HK-2 (cell line): ENCODE measurements around the gene MEST.
A peak's percentile ranks its signal among the peaks of the same experiment; 100 is the strongest.

Experiments used
- DNase-seq: peaks from one replicate; pipeline ENCODE4 v3.0.0-alpha.2; 2018; ENCODE audit not compliant: unreplicated experiment

MEST gene

DNA sequence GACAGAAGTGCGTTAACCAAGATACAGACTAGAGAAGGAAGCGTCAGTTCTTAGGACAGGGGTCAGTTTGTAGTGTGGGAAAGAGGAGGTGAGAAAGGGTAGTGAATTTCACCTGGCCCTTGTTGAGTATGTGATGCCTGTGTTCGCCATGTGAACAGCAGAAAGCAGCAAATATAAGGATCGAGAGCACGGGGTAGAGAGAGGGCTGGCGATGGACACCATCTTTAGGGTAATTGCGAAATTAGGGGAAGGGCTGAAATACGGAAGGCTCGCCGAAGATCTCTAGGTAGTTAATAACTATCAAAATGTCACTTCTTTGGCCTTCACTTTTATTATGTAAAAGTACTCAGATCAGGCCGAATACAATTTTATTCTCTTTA lies 6.2 kb upstream of the MEST start:
- no peak for DNase-seq

DNA sequence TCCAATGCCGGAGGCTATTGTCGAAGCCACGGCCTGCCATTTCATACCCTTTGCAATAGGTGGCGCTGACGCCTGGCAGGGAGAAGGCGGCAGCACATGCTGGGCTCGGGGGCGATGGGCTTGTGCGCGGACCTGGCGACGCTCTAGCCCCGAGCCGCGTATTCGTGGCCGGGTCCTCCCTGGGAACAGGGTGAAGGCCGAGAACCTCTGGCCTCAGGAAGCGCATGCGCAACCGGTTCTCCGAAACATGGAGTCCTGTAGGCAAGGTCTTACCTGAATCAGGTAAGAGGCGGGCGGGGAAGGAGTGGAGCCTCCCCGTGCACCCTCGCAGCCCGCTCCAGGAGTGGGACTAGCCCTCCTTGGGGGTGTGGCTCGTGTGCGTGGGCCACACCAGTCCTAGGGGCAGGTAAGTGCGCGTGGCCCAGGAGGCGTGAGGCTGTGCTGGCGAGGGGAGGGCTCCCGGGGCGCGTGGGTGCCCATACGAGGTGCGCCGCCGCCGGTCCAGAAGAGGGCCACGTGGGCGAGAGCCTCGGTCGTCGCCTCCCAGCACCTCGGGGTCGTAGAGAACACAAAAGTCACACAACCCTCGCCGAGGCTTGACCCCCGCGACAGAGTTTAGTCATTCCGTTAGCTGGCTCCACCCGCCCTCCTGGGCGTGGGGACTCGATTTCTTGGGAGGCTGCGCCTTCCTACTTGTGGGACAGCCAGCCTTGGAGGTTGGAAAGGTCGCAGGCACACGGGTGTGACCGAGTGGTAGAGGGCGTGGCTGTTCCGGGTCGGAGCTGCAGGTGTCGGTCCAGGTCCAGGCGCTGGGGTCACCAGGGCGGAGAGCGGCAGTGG lies 5.6 kb upstream of the MEST start:
- no peak for DNase-seq

DNA sequence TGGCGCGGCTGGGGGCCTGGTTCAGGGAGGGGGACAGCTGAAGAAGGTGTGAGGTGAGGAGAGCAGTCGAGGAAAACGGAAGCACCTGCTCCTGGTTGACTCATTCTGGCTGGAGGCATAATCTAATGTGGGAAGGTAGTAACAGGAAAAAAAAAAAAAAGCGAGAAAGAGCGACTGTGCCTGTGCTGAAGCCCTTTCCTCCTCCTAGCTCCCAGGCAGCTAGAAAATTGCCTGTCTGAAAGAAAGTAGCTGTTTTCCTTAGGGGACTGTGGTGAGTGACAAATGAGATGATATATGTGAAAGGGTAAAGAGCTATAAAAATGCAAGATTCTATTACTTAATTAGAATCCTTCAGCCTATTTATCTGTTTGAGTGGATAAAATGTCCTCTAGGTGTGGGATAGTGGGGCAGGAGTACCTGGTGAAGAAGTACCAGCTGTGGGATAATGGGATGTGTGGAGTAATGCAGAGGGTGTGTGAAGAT lies 4.9 kb upstream of the MEST start:
- DNase-seq = no peak

DNA sequence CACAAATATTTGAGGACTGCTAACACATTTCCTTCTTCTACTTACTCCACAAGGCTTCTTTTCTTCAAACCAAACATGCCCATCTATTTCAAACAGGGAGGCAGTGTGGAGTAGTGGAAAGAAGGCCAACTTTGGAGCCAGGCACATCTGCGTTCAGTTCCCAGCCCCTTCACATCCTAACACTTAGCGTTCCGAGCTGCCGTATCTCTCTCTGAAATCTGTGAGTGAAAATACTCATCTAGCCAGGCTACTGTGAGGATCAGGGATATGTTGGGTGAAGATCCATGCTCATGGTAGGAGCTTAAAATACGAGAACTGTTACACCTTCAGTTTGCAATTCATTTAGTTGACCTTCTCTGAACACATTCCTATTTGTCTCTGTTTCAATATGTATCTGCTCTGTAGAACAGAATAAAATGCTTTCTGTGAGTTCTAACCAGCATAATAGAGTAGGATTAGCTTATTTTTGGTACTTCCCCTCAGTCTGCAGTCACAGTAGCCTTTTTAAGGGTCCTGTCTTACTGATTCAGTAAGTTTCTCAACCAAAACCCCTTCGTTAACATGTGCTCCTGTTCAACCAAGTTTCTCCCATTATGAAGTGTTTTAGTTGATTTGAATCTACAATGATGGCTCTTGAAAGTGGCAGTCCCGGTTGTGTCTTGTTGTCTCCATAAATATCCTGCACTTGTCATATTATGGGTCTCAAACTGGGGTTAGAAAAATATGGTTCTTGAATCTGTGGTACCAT lies 3.3 kb upstream of the MEST start:
- DNase-seq = no peak

DNA sequence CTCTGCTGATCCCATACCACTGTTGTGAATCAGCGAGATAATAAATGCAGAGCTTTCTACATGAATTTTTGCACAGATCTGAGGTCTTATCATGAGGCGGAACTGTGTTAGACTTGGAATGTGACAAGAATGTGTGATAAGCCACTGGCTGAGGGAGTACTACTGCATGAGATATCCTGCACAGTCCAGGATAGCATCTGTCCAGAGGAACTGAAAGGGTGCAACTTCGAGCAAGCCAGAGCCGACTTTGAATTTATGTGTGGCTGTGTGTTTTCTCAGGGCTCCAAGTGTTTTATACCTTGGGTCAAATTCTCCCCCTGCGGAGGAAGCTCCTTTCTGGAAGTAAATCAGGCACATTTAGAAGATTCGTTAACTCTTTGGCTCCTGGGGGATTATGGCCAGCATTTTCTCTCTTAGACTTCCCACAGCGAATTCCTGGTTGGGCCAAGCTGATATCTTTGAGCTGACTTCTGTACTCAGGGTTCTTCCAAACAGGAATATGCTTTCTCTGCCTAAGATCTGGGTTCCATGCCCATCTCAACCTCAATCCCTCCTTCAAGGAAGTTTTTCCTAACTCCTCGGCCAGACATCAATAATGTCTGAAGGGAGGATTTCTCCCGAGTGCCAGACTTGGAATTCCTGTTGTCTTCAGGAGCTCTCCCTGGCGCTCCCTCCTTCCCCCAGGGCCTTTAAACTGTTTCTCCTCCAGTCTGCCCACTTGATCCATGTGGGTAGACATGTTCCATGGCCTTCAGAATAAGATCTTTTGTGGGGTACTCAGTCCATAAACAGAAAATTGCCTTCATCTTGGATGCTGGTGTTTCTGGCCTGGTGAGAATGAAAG lies 2.5 kb upstream of the MEST start:
- DNase-seq = no peak

DNA sequence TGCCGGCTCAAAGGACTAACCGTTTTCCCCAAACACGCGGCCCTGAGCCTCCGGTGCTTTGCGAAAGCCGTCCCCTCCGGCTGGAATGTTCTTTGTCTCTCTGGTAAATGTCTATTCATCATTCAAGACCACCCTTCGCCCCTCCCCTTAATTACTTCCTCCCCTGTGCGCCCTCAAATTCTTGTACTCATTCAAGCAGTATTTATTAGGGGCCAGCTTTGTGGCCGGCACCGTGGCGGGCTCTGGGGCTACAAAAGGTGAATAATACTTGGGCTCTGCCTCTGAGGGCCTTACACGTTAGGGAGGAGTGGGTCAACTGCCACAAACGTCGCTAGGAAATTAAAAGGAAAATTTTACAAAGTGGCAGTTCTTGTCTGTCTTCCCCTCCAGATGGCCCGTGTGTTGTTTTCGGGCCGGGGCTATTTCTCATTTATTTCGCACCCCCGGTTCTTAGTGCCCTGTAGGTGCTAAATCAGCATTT lies 1.5 kb upstream of the MEST start:
- no peak for DNase-seq

DNA sequence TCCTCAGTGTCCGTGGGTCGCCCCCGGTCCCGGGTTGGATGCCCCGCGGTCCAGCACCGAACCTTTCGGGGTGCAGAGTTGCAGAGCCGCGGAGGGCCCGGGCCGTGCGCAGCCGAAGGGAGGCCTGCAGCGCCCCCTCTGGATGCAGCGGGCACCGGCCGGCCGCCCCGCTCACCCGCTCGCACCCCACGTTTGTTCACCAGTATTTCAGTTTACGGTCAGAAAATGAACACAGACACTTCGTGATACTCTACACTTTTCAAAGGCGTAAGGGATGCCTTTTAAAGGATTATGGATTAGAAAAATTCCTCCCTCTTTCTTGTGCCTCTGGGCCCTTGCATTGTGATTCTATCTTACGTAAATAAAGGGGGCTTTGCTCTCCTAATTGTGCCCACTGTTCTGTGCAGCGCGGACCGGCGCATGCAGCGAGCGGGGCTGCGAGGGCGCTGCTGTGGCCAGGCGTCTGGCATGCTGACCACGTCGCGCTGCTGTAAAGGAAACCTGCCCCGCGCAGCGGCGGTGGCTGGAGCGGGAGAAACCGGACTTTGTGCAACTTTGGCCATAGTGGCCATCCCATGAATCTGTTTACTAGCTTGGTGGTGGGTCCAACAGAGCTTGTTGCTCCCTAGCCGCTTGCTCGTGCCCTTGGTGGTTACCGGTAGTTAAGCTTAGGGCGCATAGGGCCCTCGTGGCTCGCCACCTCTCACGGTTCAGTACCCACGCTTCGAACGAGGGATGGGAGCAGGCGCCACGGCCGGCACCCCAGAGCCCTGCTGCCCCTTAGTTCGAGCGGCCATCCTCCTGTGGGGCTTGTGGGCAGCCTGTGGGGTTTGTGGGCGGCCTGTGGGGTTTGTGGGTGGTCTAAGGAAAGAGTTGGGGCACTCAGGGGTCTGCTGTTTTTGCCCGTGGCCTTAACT lies 739 bp upstream of the MEST start:
- peak; percentile 34 for DNase-seq

DNA sequence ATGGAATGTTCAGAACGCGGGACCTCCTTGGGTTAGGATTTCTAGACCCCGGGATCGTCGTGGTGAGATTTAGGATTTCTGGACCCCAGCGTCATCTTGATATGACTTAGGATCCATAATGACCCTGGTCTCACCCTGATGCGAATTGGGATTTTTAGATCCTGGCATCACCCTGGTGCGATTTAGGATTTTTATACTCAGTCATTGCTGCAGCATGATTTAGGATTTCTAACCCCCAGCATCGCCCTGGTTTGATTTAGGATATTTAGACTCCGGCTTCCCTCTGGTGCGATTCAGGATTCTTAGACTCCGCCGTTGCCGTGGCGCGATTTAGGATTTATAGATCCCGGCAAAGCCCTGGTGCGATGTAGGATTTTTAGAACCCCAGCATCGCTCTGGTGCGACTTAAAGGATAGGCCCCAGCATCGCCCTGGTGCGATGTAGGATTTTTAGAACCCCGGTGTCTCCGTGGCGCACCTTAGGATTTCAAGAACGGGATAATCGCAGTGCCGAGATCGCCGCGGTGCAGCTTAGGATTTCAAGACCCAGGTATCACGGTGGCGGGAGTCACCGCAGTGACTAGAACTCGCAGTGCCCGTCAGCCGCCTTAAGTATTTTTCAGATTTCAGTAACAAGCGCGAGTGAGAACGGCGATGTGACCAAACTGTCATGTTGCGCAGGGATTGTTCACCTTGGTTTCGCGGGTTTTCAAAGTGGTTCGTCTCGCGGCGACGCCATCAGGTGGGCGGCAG lies 814 bp downstream of the MEST start:
- no peak for DNase-seq

DNA sequence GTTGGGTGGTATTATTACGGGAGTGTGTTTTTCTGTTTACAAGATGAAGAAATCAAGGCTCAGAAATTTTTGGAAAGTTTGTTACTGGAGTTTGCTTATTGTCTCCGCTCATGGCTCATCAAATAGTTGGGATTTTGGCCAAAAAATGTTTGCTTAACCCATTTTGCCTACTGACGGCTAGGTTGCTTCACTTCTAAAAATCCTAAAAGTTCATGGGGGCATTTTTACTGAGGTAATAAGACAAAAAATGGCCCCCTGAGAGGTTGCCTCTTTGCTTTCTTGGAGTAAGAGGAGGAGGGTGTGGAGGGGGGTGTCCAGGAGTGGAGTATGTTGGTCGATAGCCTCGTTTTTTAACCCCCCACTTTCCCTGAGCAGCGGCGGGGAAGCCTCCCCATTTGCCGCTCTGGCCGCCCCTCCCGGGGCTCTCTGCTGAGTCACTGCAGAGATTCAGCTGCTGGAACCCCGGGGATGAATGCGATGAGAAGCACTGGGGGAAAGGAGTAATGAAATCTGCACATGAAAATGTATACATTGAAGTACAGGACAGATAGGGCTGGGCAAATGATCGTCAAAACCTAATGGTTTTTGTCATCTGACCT lies 1.5 kb downstream of the MEST start:
- no peak for DNase-seq

DNA sequence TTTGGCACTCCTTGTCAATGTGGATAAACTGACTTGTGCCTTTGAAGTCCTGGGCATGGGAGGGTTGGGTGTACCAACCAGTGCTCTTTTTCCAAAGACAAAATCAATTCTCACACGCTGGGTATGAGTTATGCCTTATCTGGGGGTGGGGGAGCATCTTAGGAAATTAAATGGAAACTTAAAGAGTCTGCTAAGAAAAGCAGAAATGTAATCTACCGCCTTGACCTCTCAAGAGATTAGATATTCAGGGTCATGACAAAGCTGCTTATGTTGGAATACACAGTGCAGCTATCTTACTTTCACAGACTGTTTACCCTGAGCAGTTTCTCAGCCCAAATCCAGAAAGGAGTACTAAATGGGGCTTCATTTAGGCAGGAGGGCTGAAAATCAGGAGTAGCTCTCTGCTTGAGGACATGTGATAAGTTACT lies 2.6 kb downstream of the MEST start:
- no peak for DNase-seq

DNA sequence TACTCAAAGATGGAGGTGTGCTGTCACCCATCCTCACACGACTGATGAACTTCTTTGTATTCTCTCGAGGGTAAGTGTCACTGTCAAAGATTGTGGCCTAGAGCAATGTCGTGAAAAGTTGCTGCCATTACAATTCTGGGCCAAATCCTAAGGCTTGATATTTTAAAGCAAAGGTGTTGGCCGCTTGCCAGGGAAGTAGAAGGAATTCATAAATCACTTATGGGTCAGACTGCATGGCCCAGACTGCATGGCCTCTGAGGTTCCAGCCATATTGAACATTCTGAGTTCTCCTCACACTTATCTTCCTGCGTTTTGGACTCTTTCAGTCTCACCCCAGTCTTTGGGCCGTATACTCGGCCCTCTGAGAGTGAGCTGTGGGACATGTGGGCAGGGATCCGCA lies 8.6 kb downstream of the MEST start:
- DNase-seq = no peak

DNA sequence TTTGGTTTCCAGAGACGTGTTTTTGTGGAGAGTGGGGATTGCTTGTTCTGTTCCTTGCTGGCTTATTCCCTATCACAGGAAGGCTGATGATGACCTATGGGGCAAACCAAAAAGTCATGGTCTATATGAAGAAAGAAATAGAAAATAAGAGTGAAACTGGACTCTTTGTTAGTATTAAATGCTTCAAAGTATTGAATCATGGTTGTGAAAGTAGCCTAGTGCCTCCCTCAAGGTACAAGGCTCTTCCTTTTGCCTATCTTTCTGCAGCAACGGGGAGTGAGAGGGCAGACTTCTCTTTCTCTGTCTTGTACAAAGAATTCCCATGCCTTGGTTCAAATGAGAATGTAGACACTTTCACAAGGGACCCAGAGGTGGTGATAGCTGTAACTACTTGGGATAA lies 9.0 kb downstream of the MEST start:
- DNase-seq = no peak

DNA sequence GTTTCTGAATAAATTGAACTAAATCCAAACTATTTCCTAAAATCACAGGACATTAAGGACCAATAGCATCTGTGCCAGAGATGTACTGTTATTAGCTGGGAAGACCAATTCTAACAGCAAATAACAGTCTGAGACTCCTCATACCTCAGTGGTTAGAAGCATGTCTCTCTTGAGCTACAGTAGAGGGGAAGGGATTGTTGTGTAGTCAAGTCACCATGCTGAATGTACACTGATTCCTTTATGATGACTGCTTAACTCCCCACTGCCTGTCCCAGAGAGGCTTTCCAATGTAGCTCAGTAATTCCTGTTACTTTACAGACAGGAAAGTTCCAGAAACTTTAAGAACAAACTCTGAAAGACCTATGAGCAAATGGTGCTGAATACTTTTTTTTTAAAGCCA lies 13.9 kb downstream of the MEST start:
- no peak for DNase-seq

DNA sequence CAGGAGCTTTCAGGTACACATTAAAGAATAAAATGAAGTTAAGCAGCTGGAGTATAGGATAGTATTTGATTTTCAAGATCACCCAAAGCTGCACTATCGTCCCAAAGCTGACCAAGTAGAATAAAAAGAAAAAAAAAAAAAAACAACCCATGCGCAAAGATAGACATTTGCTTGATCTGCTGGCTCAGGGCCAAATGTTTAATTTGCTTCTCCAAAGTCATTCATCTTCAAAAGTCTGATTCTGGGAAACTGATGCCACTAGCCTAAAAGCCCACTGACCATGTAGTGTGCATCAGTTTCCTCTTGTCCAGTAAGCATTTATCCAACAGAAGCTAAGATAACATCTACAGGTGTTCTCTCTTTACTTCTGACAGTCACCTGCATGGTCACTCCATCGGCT lies 14.5 kb downstream of the MEST start:
- no peak for DNase-seq

DNA sequence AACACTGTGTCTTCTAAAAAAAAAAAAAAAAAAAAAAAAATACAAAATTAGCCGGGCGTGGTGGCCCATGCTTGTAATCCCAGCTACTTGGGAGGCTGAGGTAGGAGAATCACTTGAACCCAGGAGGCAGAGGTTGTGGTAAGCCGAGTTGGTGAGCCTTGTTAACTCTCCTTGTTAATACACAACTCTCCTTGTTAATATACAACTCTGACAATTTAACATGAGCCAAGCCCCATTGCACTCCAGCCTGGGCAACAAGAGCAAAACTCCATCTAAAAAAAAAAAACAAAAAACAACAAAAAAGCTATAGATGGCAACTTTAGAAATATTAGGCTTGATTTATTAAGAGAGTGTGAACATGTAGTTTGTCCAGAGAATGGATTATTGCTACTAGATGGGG lies 20.2 kb downstream of the MEST start:
- peak; percentile 14 for DNase-seq

DNA sequence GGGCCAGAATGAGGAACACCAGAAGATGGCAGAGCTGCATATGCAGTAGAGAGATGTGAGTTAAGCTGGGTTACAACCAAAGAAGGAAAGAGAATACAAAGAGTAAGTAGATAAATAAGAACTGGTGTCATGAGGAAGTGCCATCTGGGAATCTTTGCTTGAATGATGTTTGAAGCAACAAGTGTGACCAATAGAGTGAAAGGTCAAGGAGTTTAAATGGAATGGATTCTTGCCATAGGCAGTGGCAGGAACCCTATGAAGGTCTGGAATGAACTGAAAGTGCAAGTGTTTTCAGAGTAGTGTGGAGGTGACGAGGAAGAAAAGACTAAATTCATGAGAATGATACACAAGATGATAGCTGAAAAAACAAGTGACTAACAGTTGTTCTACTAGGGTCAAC lies 21.6 kb downstream of the MEST start:
- no peak for DNase-seq

DNA sequence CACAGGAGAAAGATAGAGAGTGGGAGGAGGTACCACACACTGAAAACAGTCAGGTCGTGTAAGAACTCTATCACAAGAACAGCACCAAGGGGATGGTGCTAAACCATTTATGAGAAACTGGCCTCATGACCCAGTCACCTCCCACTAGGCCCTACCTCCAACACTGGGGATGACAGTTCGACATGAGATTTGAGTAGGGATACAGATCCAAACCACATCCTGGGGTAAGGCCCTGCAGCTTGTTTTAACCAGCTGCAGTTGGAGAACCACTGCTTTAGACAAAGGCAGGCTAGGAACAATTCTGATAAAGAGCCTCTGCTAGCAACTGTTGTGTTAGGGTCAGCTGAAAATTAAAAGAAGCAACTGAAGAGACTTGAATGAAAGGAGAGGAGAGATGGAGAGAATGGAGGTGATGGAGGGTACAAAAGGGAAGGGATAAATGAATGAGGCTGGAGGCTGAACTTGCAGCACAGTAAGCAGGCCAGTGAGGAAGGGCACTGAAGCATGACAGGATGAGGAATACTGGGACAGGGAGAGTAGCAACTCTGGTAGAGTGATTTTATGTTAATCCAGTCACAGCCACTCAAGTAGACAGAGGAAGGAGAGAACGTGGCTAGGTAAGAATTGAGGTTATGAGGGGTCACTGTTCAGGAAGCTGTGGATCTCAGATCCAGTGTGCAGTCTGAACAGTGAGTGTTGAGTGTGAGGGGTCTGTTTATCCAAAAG lies 23.6 kb downstream of the MEST start:
- DNase-seq = peak; percentile 28

DNA sequence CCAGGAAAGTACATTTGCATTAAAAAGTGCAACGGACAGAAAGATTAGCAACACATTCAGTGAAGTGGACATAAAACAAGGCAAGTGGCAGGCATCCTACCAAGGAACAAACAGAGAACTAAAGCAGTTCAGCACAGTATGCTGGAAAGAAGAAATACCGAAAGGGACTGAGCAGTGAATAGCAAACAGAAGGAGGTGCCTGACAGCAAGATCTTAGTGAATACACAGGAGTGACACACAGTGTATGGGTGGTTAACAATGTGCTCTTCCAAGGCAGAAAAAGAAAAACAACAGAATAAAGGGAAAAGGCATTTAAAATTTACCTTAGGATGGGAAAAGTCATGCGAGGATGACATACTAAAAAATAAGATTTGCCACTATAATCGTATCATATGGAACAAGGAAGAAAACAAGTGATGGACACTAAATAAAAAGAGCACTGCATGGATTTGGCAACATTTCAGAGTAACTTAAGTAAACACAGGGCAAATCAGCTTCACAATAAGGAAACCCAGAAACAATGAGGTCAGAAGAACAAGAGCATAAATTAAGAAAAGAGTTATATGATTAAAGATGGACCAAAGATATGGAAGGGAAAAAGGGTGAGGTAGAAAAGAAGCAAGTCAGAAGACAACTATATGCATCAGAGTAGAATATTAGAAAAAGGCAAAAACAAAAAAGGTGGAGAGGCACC lies 29.5 kb downstream of the MEST start:
- DNase-seq = no peak
